Activated naive CD8-positive, alpha-beta T cell (primary cell): Measurements from ENCODE around the gene CCBE1.

ENCODE experiments used
- H3K27ac Mint-ChIP-seq: one replicate; pipeline ENCODE4 v1.8.0; 2021; ENCODE audit warnings: mixed read lengths
- H3K27me3 Mint-ChIP-seq: one replicate; pipeline ENCODE4 v1.8.0; 2021; ENCODE audit warnings: mixed read lengths
- H3K36me3 Mint-ChIP-seq: one replicate; pipeline ENCODE4 v1.8.0; 2021; ENCODE audit warnings: mixed read lengths
- H3K4me1 Mint-ChIP-seq: one replicate; pipeline ENCODE4 v1.8.0; 2021; ENCODE audit warnings: low read depth, mixed read lengths
- H3K4me3 Mint-ChIP-seq: one replicate; pipeline ENCODE4 v1.8.0; 2021; ENCODE audit warnings: mild to moderate bottlenecking, mixed read lengths
- H3K9me3 Mint-ChIP-seq: one replicate; pipeline ENCODE4 v1.8.0; 2021; ENCODE audit warnings: low read depth, mixed read lengths

CCBE1 gene

DNA sequence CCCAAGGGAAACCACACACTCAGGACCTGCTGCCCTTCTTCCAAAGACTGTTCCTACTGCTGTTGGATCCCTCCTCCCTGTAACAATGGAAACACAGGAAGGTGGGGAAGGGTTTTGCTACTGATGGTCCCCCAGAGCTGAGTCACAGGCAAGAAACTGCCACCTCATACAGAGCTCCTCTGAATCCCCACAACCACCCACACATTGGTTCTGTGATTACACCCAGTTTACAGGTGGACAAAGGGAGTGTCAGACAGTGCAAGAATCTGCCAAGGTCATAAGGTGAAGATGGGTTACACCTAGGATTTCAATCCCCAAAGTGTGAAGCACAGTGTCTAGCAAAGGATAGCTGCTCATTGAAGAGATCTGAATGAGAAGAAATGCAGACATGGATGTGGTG is 196.5 kb downstream of the CCBE1 start:
- H3K36me3 Mint-ChIP-seq: no peaks in the 10 kb centered on the region
- peaks cover 5% of the 10 kb centered on the region for H3K27me3 Mint-ChIP-seq
- no peak overlapping the region for H3K27ac Mint-ChIP-seq
- peaks cover 5% of the 10 kb centered on the region for H3K9me3 Mint-ChIP-seq
- no peaks in the 10 kb centered on the region for H3K4me1 Mint-ChIP-seq
- no peak overlapping the region for H3K4me3 Mint-ChIP-seq

DNA sequence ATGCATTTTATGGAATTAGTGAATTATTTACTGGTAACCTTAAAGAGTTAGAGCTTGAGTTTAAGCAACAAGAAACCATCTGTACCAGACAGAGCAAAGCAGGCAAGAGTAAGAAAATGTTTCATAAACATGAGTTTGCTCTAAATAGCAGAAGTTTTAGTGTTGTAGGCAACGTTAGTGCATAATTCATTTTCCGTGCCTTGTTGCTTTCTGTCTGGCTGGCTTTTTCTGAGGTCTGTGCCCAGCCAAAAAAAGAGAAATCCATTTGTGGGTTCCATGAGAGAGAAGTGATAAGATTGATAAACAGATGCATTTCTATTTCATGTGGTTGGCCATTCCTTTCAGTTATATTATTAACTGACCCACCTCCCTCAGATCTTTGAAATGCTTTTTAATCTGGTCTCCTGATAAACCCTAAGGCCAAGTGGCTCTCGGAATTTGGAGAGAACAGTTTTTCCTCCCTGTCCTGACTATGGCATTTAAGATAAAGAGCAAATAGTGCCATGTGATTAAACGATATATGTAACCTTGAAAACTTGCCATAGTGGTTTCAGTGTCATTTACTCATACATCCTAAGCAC is 198.6 kb downstream of the CCBE1 start:
- Mint-ChIP-seq H3K27me3 (peaks cover 2% of the 10 kb centered on the region), H3K4me3 (no peak overlapping the region), H3K9me3 (peaks cover 5% of the 10 kb centered on the region), H3K36me3 (no peaks in the 10 kb centered on the region), H3K27ac (no peak overlapping the region), H3K4me1 (no peaks in the 10 kb centered on the region)

DNA sequence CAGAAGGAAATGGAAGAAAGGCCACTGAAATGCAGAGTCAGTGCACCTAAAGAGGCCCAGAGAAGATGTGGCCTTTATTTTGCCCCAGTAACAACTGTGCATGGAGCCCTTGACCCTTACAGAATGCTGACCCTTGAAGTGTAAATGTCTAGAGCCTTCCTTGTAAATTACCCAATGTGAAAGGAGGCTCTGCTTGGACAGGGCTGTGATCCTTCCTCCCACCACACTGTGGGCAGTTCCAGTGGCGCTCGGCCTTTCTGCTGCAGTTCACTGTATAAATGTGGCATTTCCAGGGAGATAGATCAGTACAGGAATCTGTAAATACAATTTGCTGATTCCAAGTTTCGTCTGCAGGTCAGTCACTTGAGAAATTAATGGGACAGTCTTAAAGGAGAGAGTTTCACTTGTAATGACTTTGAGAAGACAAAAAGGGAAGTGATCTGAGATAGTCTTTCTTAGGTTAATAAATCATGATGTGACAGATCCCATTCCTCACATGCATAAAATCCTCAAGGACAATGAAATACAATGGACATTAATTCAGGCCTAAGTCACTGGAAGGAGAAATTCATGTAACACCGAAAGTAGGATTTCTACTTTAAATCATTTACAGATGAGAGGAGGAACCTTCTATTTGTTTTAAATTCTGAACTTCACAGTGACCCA is 204.3 kb downstream of the CCBE1 start:
- Mint-ChIP-seq H3K9me3 (no peaks in the 10 kb centered on the region), H3K27ac (no peak overlapping the region), H3K36me3 (no peaks in the 10 kb centered on the region), H3K27me3 (peaks cover 3% of the 10 kb centered on the region), H3K4me1 (no peaks in the 10 kb centered on the region), H3K4me3 (no peak overlapping the region)

DNA sequence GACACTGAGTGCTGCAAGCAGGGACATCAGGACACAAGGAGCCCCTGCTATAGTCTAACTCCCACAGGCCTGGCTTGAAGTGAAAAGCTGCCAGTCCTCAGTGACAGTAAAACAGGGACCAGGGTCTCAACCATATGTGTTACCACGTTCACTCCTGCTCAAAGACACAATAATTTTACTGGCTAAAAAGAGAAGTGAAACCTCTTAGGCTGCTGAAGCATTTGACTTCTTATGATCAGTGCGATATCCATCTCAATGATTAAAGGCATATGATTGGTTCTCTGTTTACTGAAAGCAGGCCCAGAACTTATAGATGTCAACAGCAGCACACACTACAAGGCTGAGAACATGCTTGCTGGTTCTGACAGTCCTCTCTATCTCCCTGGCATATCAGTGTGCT is 208.3 kb downstream of the CCBE1 start:
- H3K36me3 Mint-ChIP-seq: no peaks in the 10 kb centered on the region
- H3K27me3 Mint-ChIP-seq: peaks cover 1% of the 10 kb centered on the region
- no peaks in the 10 kb centered on the region for H3K9me3 Mint-ChIP-seq
- no peaks in the 10 kb centered on the region for H3K4me1 Mint-ChIP-seq
- no peak overlapping the region for H3K27ac Mint-ChIP-seq
- no peak overlapping the region for H3K4me3 Mint-ChIP-seq

DNA sequence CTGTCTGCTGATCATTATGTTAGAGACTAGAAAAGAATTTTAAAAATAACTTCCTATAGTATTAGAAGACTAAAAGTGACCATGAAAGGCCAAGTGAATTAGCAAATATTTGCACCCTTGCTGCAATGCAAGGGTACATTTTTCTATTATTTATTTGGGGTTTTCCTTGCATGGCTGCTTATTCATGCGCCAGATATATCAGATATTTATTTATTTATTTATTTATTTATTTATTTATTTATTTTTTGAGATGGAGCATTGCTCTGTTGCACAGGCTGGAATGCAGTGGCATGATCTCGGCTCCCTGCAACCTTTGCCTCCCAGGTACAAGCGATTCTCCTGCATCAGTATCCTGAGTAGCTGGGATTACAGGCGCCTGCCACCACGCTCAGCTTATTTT is 211.8 kb downstream of the CCBE1 start:
- no peak overlapping the region for H3K27ac Mint-ChIP-seq

DNA sequence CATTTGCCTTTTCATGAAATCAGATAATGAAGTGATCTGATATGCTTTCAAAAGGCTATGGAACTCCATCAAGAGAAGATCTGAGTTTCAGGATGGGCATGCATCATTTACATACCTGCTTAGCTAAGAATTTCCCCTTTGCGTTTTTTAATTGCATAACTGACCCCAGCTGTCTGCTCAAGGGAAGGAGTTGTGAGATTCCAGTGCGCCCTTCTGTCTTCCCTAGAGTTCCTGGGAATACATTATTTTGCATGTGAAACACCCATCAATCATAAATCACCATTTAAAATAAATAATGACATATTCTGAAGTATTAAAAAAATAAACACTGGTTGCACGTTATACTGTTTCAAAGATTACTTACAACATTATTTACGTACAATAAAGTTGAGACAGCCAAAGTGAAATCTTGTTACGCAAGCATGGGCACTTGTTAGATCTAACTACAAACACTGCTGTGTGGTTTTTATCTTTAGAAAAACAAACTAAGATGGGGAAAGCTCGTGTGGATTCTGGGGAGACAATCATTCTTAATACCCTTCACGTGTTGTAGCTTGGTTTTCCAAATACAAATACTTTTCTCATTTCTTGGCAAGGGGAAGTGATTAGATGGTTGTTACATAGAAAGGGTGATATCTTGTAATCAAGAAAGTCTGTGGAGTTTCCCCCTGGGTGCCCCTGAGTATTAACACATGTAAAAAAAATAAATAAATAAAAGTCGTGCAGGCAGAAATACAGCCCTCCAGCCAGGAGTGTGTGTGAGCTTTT is 212.5 kb downstream of the CCBE1 start:
- H3K27ac Mint-ChIP-seq: no peak overlapping the region
- no peaks in the 10 kb centered on the region for H3K36me3 Mint-ChIP-seq
- H3K4me1 Mint-ChIP-seq: no peaks in the 10 kb centered on the region
- no peak overlapping the region for H3K4me3 Mint-ChIP-seq
- peaks cover 4% of the 10 kb centered on the region for H3K27me3 Mint-ChIP-seq
- H3K9me3 Mint-ChIP-seq: no peaks in the 10 kb centered on the region

More for the DNA sequence above, 211.8 kb downstream of the CCBE1 start:
- no peaks in the 10 kb centered on the region for H3K9me3 Mint-ChIP-seq
- H3K36me3 Mint-ChIP-seq: no peaks in the 10 kb centered on the region
- H3K4me3 Mint-ChIP-seq: no peak overlapping the region
- H3K4me1 Mint-ChIP-seq: no peaks in the 10 kb centered on the region
- H3K27me3 Mint-ChIP-seq: peaks cover 4% of the 10 kb centered on the region

DNA sequence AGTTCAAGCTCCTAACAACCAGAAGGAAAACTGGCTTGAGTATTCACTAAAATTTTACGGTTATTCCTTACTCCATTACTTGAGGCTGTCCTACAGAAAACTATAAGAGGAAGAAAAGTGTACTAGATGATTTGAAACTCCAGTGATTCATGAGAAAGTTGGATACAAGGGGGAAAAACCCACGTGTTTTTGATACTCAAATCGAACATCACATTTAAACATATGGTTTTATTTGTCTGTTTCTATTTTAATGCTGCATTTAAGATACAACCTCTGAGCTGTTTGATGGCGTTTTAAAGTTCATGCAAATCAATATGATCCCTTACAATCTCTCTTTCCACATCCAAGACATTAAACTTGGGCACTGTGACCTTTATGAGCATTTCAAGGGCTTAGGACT is 213.1 kb downstream of the CCBE1 start:
- H3K4me1 Mint-ChIP-seq: no peaks in the 10 kb centered on the region
- H3K36me3 Mint-ChIP-seq: no peaks in the 10 kb centered on the region
- no peak overlapping the region for H3K27ac Mint-ChIP-seq
- no peak overlapping the region for H3K4me3 Mint-ChIP-seq
- H3K27me3 Mint-ChIP-seq: peaks cover 4% of the 10 kb centered on the region
- no peaks in the 10 kb centered on the region for H3K9me3 Mint-ChIP-seq

DNA sequence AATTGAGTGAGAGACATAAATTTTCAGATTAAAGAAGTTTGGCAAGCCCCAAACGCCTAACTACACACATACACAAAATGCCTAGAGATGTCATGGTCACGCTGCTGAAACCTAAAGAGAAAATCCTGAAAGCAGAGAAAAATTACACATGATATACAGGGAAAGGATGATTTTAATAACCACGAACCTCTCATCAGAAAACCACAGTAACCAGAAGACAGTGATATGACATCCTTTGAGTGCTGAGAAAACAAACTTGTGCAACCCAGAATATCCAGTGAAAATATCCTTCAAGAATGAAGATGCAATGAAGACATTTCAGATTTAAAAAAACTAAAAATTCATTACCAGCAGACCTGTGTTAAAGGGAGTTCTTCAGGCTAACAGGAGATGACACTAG is 215.8 kb downstream of the CCBE1 start:
- H3K4me3 Mint-ChIP-seq: no peak overlapping the region
- no peak overlapping the region for H3K27ac Mint-ChIP-seq
- H3K27me3 Mint-ChIP-seq: peaks cover 6% of the 10 kb centered on the region
- H3K36me3 Mint-ChIP-seq: no peaks in the 10 kb centered on the region
- H3K4me1 Mint-ChIP-seq: no peaks in the 10 kb centered on the region
- H3K9me3 Mint-ChIP-seq: no peaks in the 10 kb centered on the region

DNA sequence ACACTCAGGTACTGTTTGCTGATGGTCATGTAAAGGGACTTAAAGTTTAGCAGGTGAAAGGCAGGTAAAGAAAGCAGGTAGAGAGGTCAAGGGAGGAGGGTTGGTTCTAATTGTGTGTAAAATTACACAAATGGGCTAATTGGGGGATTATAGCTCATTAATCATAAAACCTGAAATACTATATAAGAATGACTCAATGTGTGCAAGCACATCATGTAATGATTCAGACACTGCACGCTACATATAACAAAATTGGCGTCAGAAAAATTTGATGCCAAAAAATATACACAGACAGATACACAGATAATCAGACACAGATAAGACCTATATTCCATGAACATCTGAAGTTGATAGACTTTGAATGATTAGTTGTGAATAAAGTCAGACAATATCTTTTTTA is 217.4 kb downstream of the CCBE1 start:
- H3K9me3 Mint-ChIP-seq: peaks cover 6% of the 10 kb centered on the region
- no peaks in the 10 kb centered on the region for H3K4me1 Mint-ChIP-seq
- H3K4me3 Mint-ChIP-seq: no peak overlapping the region
- H3K36me3 Mint-ChIP-seq: no peaks in the 10 kb centered on the region
- no peak overlapping the region for H3K27ac Mint-ChIP-seq
- peaks cover 14% of the 10 kb centered on the region for H3K27me3 Mint-ChIP-seq

DNA sequence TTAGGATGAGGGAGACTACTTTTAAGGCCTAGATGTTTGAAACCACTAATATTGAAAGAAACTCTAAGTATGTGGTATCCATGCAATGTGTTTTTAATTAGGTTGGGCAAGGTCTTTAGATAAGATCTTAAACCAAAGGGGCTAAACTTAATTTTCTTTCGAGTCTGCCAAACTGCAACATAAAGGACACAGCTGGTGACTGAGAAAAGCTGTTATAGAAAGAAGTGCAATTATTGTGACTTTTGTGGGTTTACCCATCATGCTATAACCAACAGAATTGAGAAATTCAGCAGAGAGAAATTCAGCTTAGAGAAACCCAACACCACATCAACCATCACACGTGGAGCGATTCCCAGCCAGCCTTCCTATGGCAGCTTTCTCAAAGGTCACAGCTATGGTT is 218.6 kb downstream of the CCBE1 start:
- Mint-ChIP-seq H3K27me3 (peaks cover 20% of the 10 kb centered on the region), H3K4me3 (no peak overlapping the region), H3K36me3 (no peaks in the 10 kb centered on the region), H3K27ac (no peak overlapping the region), H3K9me3 (peaks cover 10% of the 10 kb centered on the region), H3K4me1 (no peaks in the 10 kb centered on the region)

DNA sequence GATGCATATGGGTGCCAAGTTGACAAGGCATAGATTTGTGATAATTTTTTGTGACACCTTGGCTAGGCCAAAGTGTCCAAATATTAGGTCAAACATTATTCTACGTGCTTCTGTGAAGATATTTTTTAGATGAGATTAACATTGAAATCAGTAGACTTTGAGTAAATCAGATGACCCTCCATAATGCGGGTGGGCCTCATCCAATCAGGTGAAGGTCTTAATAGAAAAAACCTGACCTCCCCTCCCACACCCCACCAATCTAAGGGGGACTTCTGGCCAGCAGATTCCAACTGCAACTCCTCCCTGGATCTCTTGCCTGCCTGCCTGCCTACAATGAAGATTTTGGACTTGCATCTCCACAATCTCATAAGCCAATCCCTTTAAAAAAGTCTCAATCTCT is 219.4 kb downstream of the CCBE1 start:
- Mint-ChIP-seq H3K27ac (no peak overlapping the region), H3K27me3 (peaks cover 20% of the 10 kb centered on the region), H3K4me3 (no peak overlapping the region), H3K36me3 (no peaks in the 10 kb centered on the region), H3K9me3 (peaks cover 10% of the 10 kb centered on the region), H3K4me1 (no peaks in the 10 kb centered on the region)

DNA sequence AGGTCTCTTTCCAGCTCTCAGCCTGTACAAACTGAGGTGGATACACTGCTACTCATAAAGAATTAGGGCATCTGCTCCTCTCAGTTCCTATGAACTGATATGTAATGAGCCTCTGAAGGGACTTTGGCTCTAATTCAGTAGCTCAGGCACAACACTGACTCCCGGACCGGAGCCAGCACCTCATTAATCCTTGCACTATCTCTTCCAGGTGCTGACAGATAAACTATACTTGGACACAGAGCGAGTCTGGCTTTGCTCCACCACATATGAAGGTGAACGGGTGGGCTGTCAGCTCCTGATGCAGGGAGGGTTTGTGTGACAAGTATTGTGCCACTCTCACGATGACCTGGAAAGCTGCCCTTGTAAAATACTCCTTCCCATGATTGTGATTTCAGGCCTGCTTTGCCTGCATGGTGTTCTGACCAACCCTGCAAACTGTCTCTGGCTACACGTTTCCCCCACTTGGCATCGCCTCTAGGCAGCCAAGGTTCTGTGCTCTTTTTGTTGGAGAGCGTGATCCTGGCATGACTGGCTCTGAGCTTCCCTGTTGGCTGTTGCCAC is 226.6 kb downstream of the CCBE1 start:
- no peaks in the 10 kb centered on the region for H3K4me1 Mint-ChIP-seq
- H3K36me3 Mint-ChIP-seq: no peaks in the 10 kb centered on the region
- H3K27me3 Mint-ChIP-seq: peaks cover 19% of the 10 kb centered on the region
- peaks cover 15% of the 10 kb centered on the region for H3K9me3 Mint-ChIP-seq
- no peak overlapping the region for H3K4me3 Mint-ChIP-seq
- H3K27ac Mint-ChIP-seq: no peak overlapping the region

DNA sequence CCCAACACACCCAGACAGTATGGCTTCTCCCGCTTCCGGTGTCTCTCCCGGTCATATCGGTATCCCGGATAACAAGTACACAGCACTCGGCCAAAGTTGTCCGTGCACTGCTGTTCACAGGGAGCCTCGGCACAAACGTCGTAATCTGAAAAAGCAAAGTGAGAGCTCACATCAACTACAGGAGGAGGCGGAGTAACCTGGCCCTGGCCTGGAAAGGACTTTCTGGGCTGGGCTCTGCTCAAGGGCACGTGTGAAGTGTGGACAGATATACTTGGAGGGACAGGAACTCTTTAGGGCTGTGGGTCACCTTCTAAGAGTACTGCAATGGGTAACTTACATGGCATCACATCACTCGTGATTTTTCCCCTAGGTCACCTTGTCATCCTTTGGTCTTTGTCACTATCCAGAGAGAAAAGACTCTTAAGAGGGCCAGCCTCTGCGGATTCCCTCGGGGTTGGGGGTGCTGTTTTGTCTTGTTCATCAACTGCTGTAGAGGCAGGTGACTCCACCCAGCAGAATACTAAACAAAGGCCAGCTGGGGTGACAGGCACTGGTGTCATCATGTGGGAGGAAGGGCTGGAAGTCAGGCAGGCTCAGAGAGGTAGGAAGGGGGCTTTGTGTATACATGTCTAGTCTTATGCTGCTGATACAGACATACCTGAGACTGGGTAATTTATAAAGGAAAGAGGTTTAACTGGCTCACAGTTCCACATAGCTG is 227.6 kb downstream of the CCBE1 start:
- Mint-ChIP-seq H3K4me3 (no peak overlapping the region), H3K9me3 (peaks cover 9% of the 10 kb centered on the region), H3K27me3 (peaks cover 14% of the 10 kb centered on the region), H3K36me3 (no peaks in the 10 kb centered on the region), H3K27ac (no peak overlapping the region), H3K4me1 (no peaks in the 10 kb centered on the region)

DNA sequence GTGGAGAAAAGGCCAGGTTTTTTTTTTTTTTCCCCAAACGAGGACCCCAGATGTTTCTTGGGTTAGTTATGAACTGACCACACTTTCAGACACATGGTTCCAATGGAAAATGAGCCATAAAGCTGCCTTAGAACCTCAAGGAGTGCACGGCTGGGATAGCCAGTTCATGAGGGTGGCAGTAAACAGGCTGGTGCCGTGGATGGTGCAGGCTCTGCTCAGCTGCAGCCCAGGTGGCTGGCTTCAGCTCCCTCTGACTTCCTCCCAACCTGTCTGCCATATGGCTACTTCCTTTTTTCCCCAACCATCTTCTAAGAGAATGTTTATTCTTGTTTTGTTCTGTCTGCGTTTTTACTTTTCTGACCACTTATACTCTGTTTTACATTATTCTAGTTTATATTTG is 228.4 kb downstream of the CCBE1 start:
- Mint-ChIP-seq H3K36me3 (no peaks in the 10 kb centered on the region), H3K4me3 (no peak overlapping the region), H3K9me3 (peaks cover 6% of the 10 kb centered on the region), H3K27ac (no peak overlapping the region), H3K27me3 (peaks cover 14% of the 10 kb centered on the region), H3K4me1 (no peaks in the 10 kb centered on the region)

DNA sequence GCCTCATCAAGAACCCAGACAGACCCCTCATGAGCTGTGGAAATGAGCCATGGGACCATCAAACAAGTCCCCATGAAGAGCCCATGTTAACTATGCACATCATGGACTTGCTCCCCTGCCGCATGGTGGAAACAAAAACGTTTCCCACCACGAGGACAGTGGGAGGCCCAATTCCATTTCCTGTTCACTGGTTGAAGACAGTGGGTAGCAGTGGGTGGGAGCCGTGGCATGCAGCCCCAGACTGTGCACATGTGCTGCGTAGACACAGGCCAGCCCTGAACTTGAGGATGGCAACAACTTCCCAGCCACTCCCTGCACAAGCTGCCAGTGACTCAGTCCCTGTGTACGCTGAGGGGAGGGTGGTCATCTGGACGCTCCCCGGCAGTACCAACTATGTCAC is 229.7 kb downstream of the CCBE1 start:
- Mint-ChIP-seq H3K27ac (no peak overlapping the region), H3K36me3 (no peaks in the 10 kb centered on the region), H3K9me3 (peaks cover 4% of the 10 kb centered on the region), H3K4me1 (no peaks in the 10 kb centered on the region), H3K27me3 (peaks cover 12% of the 10 kb centered on the region), H3K4me3 (no peak overlapping the region)
